Panc1 (cell line): ENCODE data around the gene ELOVL6.
"Not testable (repeated sequence)": the region's sequence is repeated elsewhere in the genome, so short reads cannot be mapped to it uniquely, and the experiment has no call there.

Experiments
- CTCF ChIP-seq: fragments of 450-650 bp; IDR thresholded peaks from 2 replicates; pipeline ENCODE4 v1.5.1; 2017; ENCODE audit warnings: mild to moderate bottlenecking
- POLR2AphosphoS5 ChIP-seq: IDR thresholded peaks from 2 replicates; pipeline ENCODE4 v1.6.1; 2012; ENCODE audit warnings: mild to moderate bottlenecking, low read depth, low read length, moderate library complexity

- TF ChIP-seq CTCF, POLR2AphosphoS5: not testable (repeated sequence)
Measured at GRCh38 chr4:110193287-110193686, 5.1 kb downstream of the ELOVL6 start.
